ENCODE data around the gene SATB1. TPM values are rescaled to one million over a fixed set of nuclear protein-coding genes. Genes with fewer than 3 reads are reported as not detected.
A peak's percentile ranks its signal among the peaks of the same experiment; 100 is the strongest.
"Not testable (repeated sequence)": the region's sequence is repeated elsewhere in the genome, so short reads cannot be mapped to it uniquely, and the experiment has no call there.

Gene SATB1
- 10 to 100 TPM; 38.8 to 44.7 (median 42.2) TPM for polyA plus RNA-seq (ENCODE audit: insufficient read length in 4 of 4)

- peak in 1 of 4 donors; percentile 73 for DNase-seq (ENCODE audit: low read depth in 4 of 4, low spot score in 2 of 4)
Measured at GRCh38 chr3:18424729-18425640, at the start of gene SATB1. TSS of gene SATB1 (minus strand) at chr3:18425339. CDS start at chr3:18420967, 4,372 bp downstream.

GRCh38 chr3:18474202-18474601 lies 49.1 kb upstream of the SATB1 start:
- DNase-seq (ENCODE audit: low read depth in 4 of 4, low spot score in 2 of 4) = no peak

DNA sequence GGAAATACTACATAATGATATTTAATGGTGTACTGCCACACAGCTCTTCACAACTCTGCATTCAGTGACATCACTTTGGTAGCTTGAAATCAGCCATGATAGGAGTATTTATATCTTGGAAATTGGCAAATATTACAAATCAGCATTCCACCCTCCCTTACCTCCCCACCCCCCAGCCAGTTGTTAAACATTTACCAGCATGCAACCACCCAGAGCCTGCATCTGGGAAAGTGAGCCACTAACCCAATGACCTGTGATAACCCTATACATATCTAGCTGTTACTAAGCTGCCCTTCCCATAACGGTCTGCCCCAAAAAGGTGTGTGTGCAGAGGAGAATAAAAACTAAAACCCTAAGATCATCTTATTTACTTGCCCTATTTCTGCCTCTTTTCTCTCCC lies 44.6 kb upstream of the SATB1 start:
- no peak for DNase-seq (ENCODE audit: low read depth in 4 of 4, low spot score in 2 of 4)

DNA sequence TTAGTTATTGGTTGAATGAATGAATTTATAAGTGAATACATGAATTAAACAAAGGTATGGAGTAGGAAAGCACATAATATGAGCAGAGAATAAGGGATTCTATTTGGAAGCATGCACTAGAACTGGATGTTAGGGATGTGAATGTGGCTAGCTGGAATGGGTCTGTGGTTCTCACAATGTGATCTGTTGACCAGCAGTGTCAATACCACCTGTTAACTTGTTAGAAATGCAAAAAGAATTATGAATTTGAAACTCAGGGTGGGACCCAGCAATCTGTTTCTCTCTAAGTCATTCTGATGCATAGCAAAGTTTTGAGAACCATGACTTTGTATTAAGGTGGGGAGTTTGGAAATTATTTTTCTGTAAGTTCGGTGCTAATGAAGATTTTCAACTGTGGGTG lies 41.0 kb upstream of the SATB1 start:
- DNase-seq (ENCODE audit: low read depth in 4 of 4, low spot score in 2 of 4) = no peak

- DNase-seq (ENCODE audit: low read depth in 4 of 4, low spot score in 2 of 4) = no peak
Measured at GRCh38 chr3:18454766-18455165, 29.6 kb upstream of the SATB1 start.

DNA sequence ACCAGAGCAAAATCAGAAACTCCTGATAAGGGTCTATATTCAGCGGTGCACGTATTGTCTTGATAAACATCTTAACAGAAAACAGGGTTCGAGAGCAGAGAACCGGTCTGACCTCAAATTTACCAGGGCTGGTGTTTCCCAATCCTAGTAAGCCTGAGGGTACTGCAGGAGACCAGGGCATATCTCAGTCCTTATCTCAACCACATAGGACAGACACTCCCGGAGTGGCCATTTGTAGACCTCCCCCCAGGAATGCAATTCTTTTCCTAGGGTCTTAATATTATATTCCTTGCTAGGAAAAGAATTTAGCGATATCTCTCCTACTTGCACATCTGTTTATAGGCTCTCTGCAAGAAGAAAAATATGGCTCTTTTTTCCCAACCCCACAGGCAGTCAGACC lies 24.5 kb upstream of the SATB1 start:
- DNase-seq (ENCODE audit: low read depth in 4 of 4, low spot score in 2 of 4) = not testable (repeated sequence)

DNA sequence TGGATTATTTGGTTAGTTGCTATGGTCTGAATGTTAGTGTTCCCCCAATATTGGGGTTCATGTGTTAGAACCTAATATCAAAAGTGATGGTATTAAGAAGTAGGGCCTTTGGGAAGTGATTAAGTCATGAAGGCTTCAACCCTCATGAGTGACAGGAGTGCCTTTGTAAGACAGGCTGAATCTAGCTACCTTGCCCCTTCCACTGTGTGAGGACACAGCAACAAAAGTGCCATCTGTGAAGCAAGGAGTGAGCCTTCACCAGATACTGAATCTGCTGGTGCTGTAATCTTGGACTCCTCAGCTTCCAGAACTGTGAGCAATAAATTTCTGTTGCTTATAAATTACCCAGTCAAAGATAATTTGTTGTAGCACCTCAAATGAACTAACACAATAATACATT lies 22.6 kb upstream of the SATB1 start:
- no peak for DNase-seq (ENCODE audit: low read depth in 4 of 4, low spot score in 2 of 4)

DNA sequence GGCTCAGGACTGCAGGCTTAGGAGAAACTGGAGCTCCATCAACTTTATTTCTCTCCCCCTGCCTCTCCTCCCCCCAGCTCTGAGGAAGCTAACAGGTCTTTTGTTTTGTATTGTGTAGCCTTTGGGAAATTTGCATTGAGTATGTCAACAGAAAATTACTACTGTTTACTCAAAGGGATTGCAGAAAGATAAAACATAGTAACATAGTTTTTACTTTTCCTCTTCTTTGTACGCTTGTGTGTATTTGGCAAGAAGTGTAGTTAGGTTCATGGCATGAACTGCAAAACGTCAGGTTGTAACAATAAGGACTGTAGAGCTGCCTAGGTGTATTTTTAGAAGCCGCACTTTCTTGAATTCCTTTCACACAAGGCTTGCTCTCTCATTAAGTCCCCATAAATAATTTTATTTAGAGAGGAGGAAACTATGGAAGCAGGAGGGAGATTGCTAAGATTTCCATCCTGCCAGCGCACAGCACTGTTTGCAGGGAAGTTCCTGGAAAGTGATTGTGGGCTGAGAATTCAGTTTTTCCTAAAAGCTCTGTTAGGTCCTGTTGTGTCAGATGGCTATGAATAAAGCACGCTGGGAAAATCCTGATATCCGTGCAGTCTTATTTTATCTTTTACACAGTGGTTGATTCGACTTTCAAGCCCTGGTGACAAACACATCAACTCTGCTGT lies 21.1 kb upstream of the SATB1 start:
- no peak for DNase-seq (ENCODE audit: low read depth in 4 of 4, low spot score in 2 of 4)

DNA sequence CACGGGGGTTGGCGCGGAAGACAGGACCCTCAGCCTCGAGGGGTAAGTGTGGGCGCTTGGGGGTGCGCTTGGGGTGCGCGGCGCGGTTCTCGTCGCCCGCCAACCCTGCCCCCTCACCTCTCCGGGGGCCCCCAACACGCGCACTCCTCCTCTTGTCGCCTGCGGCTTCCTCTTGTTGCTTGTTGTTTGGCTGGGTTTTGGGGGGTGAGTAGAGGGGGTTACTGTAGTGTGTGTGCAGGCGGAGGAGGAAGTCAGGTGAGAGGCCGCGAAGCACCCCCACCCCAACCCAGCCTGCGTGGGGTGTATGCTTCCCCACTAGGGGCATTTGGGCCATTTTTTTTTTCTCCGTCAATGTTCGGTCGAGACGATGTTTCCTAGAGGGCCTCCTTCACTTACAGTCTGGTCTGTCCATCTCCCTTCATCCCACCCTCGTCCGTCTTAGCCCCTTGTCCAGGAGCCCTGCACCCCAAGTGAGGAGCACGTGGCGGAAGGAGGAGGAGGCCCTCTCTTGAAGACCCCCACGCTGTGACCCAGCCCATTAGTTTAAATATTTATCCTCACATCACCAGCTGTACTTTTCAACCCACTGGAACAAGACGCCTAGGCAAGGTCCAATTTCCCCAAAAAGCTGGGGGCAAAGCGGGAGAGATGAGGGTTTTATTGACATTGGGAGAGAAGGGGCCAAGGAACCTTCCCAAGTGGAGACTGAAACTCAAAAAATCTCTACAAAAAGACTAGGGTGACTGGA lies 20.4 kb upstream of the SATB1 start:
- no peak for DNase-seq (ENCODE audit: low read depth in 4 of 4, low spot score in 2 of 4)

DNA sequence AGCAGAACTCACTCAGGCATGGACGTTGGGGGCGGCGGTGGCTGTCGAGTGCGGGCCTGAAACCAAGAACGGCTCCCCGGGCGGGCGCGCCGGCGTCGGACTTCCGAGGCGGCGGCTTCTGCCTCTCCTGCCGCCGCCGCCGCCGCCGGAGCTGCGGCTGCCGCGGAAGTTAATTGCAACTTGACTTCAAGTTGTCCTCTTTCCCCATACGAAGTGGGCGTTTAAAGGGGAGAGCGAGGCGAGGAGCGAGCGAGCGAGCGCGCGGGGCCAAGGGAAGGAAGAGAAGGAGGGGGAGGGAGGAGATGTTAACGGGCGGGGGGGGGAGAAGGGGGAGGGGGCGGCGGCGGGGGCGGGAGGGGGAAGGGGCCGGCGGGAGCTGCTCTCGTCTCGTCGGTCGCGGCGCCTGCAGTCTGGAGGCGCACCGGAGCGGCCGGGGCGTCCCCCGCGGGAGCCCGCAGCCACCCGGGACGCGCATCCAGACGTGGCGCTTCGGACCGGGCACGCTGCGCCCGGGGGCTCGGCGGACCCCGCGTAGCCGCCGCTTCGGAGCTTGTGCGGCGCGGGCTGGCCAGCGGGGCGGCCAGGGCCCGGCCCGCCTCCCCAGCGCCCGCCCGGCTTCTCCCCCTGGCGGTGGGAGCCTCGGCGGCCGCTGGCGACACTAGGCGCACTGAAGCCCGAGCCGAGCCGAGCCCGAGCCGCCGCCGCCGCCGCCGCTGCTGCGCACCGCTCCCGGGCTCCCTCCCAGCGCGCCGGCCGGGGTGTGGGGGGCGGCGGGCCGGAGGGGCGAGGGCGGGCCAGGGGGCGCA lies 19.7 kb upstream of the SATB1 start:
- no peak for DNase-seq (ENCODE audit: low read depth in 4 of 4, low spot score in 2 of 4)

GRCh38 chr3:18443665-18444594 lies 18.8 kb upstream of the SATB1 start:
- no peak for DNase-seq (ENCODE audit: low read depth in 4 of 4, low spot score in 2 of 4)

GRCh38 chr3:18442756-18443664 lies 17.9 kb upstream of the SATB1 start:
- no peak for DNase-seq (ENCODE audit: low read depth in 4 of 4, low spot score in 2 of 4)

- no peak for DNase-seq (ENCODE audit: low read depth in 4 of 4, low spot score in 2 of 4)
Measured at GRCh38 chr3:18441551-18441950, 16.4 kb upstream of the SATB1 start.

DNA sequence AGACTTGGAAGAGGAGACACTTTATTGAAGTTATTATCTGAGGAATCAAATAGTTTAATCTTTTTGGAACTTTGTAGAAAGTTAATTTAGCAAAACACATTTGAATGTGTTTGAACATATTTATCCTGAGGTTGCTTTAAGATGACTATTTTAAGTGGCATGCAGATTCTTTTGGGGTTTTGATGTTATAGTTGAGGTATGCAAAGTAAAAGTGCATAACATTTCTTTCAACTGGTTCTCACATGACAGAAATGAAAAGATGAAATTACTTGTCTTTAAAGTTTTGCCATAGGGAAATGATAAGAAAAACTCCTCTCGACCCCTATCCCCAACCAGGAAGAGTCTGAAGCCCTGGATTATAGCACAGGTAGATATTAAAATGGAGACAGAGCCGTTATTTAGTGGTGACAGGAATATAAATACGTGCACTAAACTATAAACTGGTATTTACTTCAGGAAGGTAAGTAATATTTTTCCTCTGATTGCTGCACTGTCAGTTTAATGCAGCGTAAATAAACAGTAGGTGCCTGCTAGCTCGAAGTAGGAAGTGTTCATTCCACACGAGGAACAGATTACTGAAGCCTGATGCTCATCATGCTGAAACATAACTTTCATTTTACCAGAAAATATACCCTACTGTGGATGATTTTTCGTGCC lies 15.1 kb upstream of the SATB1 start:
- no peak for DNase-seq (ENCODE audit: low read depth in 4 of 4, low spot score in 2 of 4)

- DNase-seq (ENCODE audit: low read depth in 4 of 4, low spot score in 2 of 4) = no peak
Measured at GRCh38 chr3:18439281-18439680, 14.1 kb upstream of the SATB1 start.

DNA sequence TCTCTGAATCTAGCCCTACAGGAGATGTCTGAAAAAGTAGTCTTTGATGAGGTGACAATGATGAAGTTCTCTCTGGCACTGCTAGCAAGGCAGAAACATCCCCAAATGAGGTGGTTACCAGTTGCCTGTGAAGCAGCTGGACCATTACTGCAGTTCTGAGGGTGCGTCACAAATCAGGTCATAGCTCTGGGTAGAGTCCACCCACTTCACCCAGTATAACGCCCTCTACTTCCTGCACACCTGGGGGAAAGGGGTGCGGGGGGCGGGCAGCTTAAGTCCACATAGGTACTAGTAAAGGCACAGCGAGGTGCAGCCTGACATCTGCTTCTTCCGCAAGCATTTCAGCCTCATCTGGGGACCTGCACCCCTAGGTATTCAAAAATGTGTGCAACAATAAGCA lies 13.4 kb upstream of the SATB1 start:
- no peak for DNase-seq (ENCODE audit: low read depth in 4 of 4, low spot score in 2 of 4)

- no peak for DNase-seq (ENCODE audit: low read depth in 4 of 4, low spot score in 2 of 4)
Measured at GRCh38 chr3:18436213-18436612, 11.1 kb upstream of the SATB1 start.

DNA sequence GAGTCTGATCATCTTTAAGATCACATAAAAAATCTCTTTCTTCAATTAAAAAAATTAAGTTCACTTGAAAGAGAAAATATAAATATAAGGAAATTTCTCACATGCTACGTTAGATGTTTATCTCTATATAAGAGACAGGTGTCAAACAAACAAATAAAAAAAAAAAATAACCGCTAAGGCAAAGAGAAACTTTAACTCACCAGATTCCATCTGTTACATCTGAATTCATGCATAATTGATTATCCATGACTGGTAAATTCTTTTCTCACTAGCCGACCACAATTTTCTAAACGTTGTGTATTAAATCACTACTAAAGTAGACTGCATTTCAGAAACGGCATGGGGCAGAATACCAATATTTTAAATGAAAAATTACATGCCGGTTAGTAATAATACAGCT lies 9.6 kb upstream of the SATB1 start:
- no peak for DNase-seq (ENCODE audit: low read depth in 4 of 4, low spot score in 2 of 4)

Measured in left renal cortex interstitium (tissue), 4 donors.